SK-N-SH treated with all-trans-retinoic acid at 6 μM for 48 hours (cell line): Measurements from ENCODE around the gene CELA1.

Source experiments
- ATAC-seq: fragments of 200-7000 bp; cut with Tn5 transposase; 3 replicates; pipeline ENCODE4 v1.9.1; 2020; ENCODE audit warnings: mild to moderate bottlenecking, moderate library complexity
- BACH2 ChIP-seq: fragments of 250-450 bp; sonication (Bioruptor Pico); IDR thresholded peaks from 2 replicates; pipeline ENCODE4 v1.9.0; 2021; ENCODE audit warnings: mild to moderate bottlenecking, borderline replicate concordance
- ESRRG ChIP-seq: fragments of 250-450 bp; sonication (Bioruptor Pico); IDR thresholded peaks from 2 replicates; pipeline ENCODE4 v1.6.1; 2021; ENCODE audit warnings: mild to moderate bottlenecking
- GLIS3 ChIP-seq: fragments of 250-450 bp; sonication (Bioruptor Pico); IDR thresholded peaks from 2 replicates; pipeline ENCODE4 v1.5.0; 2020; ENCODE audit warnings: mild to moderate bottlenecking, moderate library complexity
- ISL1 ChIP-seq: fragments of 250-450 bp; sonication (Bioruptor Pico); IDR thresholded peaks from 2 replicates; pipeline ENCODE4 v2.1.2; 2022; ENCODE audit warnings: mild to moderate bottlenecking, moderate library complexity
- OSR1 ChIP-seq: fragments of 250-450 bp; sonication (Bioruptor Pico); IDR thresholded peaks from 2 replicates; pipeline ENCODE4 v1.8.0; 2022; ENCODE audit warnings: moderate library complexity, mild to moderate bottlenecking, inconsistent platforms
- PPARA ChIP-seq: fragments of 250-450 bp; sonication (Bioruptor Pico); IDR thresholded peaks from 2 replicates; pipeline ENCODE4 v1.5.0; 2020; ENCODE audit warnings: mild to moderate bottlenecking, borderline replicate concordance
- RARB ChIP-seq: fragments of 250-450 bp; sonication (Bioruptor Pico); IDR thresholded peaks from 2 replicates; pipeline ENCODE4 v1.8.0; 2021; ENCODE audit warnings: mild to moderate bottlenecking, moderate library complexity
- SNAI2 ChIP-seq: fragments of 250-450 bp; sonication (Bioruptor Pico); IDR thresholded peaks from 2 replicates; pipeline ENCODE4 v1.5.0; 2020; ENCODE audit warnings: mild to moderate bottlenecking, moderate library complexity
- TCF4 ChIP-seq: fragments of 250-450 bp; sonication (Bioruptor Pico); IDR thresholded peaks from 2 replicates; pipeline ENCODE4 v1.8.0; 2021; ENCODE audit warnings: mild to moderate bottlenecking, moderate library complexity, borderline replicate concordance
- TOX ChIP-seq: fragments of 250-450 bp; sonication (Bioruptor Pico); IDR thresholded peaks from 2 replicates; pipeline ENCODE4 v1.8.0; 2021; ENCODE audit warnings: mild to moderate bottlenecking, moderate library complexity, borderline replicate concordance
- ZC3H10 ChIP-seq: fragments of 250-450 bp; sonication (Bioruptor Pico); IDR thresholded peaks from 2 replicates; pipeline ENCODE4 v1.5.1; 2021; ENCODE audit warnings: mild to moderate bottlenecking, moderate library complexity
- ZFP3 ChIP-seq: fragments of 250-450 bp; sonication (Bioruptor Pico); IDR thresholded peaks from 2 replicates; pipeline ENCODE4 v1.5.0; 2020; ENCODE audit warnings: mild to moderate bottlenecking, moderate library complexity
- ZNF565 ChIP-seq: fragments of 450-650 bp; formaldehyde crosslinking; conservative IDR thresholded peaks from 2 replicates; pipeline ENCODE4 v1.5.0; 2020; ENCODE audit warnings: low read depth, mild to moderate bottlenecking, moderate library complexity
- ZNF70 ChIP-seq: fragments of 450-650 bp; formaldehyde crosslinking; IDR thresholded peaks from 2 replicates; pipeline ENCODE4 v1.5.0; 2020; ENCODE audit warnings: mild to moderate bottlenecking, moderate library complexity
- ZNF8 ChIP-seq: fragments of 450-650 bp; formaldehyde crosslinking; IDR thresholded peaks from 2 replicates; pipeline ENCODE4 v1.5.0; 2020; ENCODE audit warnings: mild to moderate bottlenecking, moderate library complexity
- TF ChIP-seq, protein P1 (sequence below): fragments of 250-450 bp; sonication (Bioruptor Pico); IDR thresholded peaks from 2 replicates; pipeline ENCODE4 v1.8.0; 2020; ENCODE audit warnings: mild to moderate bottlenecking, moderate library complexity, borderline replicate concordance
- TF ChIP-seq, protein P2 (sequence below): fragments of 250-450 bp; sonication (Bioruptor Pico); IDR thresholded peaks from 2 replicates; pipeline ENCODE4 v1.5.1; 2020; ENCODE audit warnings: low read depth, mild to moderate bottlenecking, moderate library complexity
- TF ChIP-seq, protein P3 (sequence below): fragments of 250-450 bp; sonication (Bioruptor Pico); IDR thresholded peaks from 2 replicates; pipeline ENCODE4 v1.8.0; 2021; ENCODE audit warnings: low read depth, mild to moderate bottlenecking, moderate library complexity, borderline replicate concordance
- TF ChIP-seq, protein P4 (sequence below): fragments of 250-450 bp; sonication (Bioruptor Pico); IDR thresholded peaks from 2 replicates; pipeline ENCODE4 v1.5.0; 2020; ENCODE audit warnings: mild to moderate bottlenecking, moderate library complexity
- TF ChIP-seq, protein P5 (sequence below): fragments of 250-450 bp; sonication (Bioruptor Pico); IDR thresholded peaks from 2 replicates; pipeline ENCODE4 v1.5.1; 2021; ENCODE audit warnings: mild to moderate bottlenecking, moderate library complexity

CELA1 gene

DNA sequence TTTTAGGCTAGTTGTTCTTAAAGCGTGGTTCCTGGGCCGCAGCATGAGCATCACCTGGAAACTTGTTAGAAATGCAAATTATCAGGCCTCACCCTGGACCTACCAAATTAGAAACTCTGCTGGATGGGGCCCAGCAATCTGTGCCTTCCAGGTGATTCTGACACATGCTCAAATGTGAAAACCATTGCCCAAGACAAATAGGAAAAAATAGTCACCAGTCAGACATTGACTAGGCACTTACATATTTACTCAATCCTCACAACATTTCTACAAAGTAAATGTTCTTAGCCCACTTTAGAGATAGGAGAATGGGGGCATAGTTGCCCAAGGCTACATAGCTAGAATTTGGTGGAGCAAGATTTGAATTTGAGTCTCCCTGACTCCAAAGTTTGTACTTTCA, 3.3 kb downstream of the CELA1 start:
- no peak for TF ChIP-seq ISL1
- TF ChIP-seq SNAI2 (CRISPR knock-in tag): no peak
- TF ChIP-seq GLIS3 (CRISPR knock-in tag): no peak
- TF ChIP-seq, protein P1, sequence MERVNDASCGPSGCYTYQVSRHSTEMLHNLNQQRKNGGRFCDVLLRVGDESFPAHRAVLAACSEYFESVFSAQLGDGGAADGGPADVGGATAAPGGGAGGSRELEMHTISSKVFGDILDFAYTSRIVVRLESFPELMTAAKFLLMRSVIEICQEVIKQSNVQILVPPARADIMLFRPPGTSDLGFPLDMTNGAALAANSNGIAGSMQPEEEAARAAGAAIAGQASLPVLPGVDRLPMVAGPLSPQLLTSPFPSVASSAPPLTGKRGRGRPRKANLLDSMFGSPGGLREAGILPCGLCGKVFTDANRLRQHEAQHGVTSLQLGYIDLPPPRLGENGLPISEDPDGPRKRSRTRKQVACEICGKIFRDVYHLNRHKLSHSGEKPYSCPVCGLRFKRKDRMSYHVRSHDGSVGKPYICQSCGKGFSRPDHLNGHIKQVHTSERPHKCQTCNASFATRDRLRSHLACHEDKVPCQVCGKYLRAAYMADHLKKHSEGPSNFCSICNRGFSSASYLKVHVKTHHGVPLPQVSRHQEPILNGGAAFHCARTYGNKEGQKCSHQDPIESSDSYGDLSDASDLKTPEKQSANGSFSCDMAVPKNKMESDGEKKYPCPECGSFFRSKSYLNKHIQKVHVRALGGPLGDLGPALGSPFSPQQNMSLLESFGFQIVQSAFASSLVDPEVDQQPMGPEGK: no peak
- no peak for TF ChIP-seq ZNF8 (CRISPR knock-in tag)
- TF ChIP-seq, protein P2, sequence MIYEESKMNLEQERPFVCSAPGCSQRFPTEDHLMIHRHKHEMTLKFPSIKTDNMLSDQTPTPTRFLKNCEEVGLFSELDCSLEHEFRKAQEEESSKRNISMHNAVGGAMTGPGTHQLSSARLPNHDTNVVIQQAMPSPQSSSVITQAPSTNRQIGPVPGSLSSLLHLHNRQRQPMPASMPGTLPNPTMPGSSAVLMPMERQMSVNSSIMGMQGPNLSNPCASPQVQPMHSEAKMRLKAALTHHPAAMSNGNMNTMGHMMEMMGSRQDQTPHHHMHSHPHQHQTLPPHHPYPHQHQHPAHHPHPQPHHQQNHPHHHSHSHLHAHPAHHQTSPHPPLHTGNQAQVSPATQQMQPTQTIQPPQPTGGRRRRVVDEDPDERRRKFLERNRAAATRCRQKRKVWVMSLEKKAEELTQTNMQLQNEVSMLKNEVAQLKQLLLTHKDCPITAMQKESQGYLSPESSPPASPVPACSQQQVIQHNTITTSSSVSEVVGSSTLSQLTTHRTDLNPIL: no peak
- TF ChIP-seq ZNF70: no peak
- TF ChIP-seq, protein P3, sequence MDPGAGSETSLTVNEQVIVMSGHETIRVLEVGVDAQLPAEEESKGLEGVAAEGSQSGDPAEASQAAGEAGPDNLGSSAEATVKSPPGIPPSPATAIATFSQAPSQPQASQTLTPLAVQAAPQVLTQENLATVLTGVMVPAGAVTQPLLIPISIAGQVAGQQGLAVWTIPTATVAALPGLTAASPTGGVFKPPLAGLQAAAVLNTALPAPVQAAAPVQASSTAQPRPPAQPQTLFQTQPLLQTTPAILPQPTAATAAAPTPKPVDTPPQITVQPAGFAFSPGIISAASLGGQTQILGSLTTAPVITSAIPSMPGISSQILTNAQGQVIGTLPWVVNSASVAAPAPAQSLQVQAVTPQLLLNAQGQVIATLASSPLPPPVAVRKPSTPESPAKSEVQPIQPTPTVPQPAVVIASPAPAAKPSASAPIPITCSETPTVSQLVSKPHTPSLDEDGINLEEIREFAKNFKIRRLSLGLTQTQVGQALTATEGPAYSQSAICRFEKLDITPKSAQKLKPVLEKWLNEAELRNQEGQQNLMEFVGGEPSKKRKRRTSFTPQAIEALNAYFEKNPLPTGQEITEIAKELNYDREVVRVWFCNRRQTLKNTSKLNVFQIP (CRISPR knock-in tag): no peak
- TF ChIP-seq PPARA (CRISPR knock-in tag): no peak
- TF ChIP-seq RARB (CRISPR knock-in tag): no peak
- TF ChIP-seq, protein P4, sequence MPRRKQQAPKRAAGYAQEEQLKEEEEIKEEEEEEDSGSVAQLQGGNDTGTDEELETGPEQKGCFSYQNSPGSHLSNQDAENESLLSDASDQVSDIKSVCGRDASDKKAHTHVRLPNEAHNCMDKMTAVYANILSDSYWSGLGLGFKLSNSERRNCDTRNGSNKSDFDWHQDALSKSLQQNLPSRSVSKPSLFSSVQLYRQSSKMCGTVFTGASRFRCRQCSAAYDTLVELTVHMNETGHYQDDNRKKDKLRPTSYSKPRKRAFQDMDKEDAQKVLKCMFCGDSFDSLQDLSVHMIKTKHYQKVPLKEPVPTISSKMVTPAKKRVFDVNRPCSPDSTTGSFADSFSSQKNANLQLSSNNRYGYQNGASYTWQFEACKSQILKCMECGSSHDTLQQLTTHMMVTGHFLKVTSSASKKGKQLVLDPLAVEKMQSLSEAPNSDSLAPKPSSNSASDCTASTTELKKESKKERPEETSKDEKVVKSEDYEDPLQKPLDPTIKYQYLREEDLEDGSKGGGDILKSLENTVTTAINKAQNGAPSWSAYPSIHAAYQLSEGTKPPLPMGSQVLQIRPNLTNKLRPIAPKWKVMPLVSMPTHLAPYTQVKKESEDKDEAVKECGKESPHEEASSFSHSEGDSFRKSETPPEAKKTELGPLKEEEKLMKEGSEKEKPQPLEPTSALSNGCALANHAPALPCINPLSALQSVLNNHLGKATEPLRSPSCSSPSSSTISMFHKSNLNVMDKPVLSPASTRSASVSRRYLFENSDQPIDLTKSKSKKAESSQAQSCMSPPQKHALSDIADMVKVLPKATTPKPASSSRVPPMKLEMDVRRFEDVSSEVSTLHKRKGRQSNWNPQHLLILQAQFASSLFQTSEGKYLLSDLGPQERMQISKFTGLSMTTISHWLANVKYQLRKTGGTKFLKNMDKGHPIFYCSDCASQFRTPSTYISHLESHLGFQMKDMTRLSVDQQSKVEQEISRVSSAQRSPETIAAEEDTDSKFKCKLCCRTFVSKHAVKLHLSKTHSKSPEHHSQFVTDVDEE (CRISPR knock-in tag): no peak
- TF ChIP-seq BACH2: no peak
- TF ChIP-seq ZC3H10: no peak
- TF ChIP-seq ZFP3 (CRISPR knock-in tag): no peak
- TF ChIP-seq ESRRG (CRISPR knock-in tag): no peak
- TF ChIP-seq ZNF565 (CRISPR knock-in tag): no peak
- no peak for TF ChIP-seq OSR1 (CRISPR knock-in tag)
- TF ChIP-seq TOX: no peak
- ATAC-seq: no peak

DNA sequence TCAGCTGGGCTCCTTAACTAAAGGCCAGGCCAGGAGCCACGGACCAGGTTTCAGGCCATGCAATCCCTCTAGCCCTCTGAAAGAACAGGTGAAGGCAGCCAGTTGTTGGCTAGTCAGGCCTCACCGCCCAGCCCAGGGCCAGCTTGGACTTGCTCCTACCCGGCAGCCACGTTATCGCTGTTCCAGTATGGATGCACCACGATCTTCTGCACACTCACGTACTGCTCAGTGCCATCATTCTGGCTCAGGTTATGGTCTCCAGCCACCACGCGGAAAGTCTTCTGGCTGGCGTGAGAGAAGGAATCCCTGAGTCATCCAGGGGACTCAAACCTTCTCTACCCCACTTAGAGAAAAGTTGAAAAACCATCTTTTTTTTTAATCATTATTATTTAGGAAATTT, 4.1 kb downstream of the CELA1 start:
- no peak for ATAC-seq
- no peak for TF ChIP-seq OSR1 (CRISPR knock-in tag)
- TF ChIP-seq, protein P4 (CRISPR knock-in tag): no peak
- no peak for TF ChIP-seq PPARA (CRISPR knock-in tag)
- TF ChIP-seq ZNF8 (CRISPR knock-in tag): no peak
- TF ChIP-seq ZNF70: no peak
- no peak for TF ChIP-seq ZNF565 (CRISPR knock-in tag)
- no peak for TF ChIP-seq GLIS3 (CRISPR knock-in tag)
- TF ChIP-seq ESRRG (CRISPR knock-in tag): no peak
- no peak for TF ChIP-seq SNAI2 (CRISPR knock-in tag)
- TF ChIP-seq ZFP3 (CRISPR knock-in tag): no peak
- TF ChIP-seq, protein P1: no peak
- TF ChIP-seq, protein P2: no peak
- TF ChIP-seq, protein P5, sequence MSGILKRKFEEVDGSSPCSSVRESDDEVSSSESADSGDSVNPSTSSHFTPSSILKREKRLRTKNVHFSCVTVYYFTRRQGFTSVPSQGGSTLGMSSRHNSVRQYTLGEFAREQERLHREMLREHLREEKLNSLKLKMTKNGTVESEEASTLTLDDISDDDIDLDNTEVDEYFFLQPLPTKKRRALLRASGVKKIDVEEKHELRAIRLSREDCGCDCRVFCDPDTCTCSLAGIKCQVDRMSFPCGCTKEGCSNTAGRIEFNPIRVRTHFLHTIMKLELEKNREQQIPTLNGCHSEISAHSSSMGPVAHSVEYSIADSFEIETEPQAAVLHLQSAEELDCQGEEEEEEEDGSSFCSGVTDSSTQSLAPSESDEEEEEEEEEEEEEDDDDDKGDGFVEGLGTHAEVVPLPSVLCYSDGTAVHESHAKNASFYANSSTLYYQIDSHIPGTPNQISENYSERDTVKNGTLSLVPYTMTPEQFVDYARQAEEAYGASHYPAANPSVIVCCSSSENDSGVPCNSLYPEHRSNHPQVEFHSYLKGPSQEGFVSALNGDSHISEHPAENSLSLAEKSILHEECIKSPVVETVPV: no peak
- no peak for TF ChIP-seq RARB (CRISPR knock-in tag)
- TF ChIP-seq ISL1: no peak
- TF ChIP-seq BACH2: no peak
- TF ChIP-seq TOX: no peak
- no peak for TF ChIP-seq ZC3H10
- no peak for TF ChIP-seq TCF4 (CRISPR knock-in tag)
- TF ChIP-seq, protein P3 (CRISPR knock-in tag): no peak
